GM12892 (cell line): ENCODE results near the gene HDHD3.

ENCODE experiments used
- POLR2AphosphoS5 ChIP-seq: IDR thresholded peaks from 2 replicates; pipeline ENCODE4 v1.6.1; 2011; ENCODE audit warnings: low read depth, low read length, control low read depth
- TAF1 ChIP-seq: IDR thresholded peaks from 2 replicates; pipeline ENCODE4 v1.6.1; 2011; ENCODE audit warnings: low read depth, mild to moderate bottlenecking, control low read depth, low read length, borderline replicate concordance

- TF ChIP-seq TAF1 (no peak), POLR2AphosphoS5 (no peak)
Observed at GRCh38 chr9:113349066-113349444, 27.7 kb downstream of the HDHD3 start.
